ENCODE data around the gene SNX4. TPM values are rescaled to one million over a fixed set of nuclear protein-coding genes. Genes with fewer than 3 reads are reported as not detected.
"Not testable (repeated sequence)": the region's sequence is repeated elsewhere in the genome, so short reads cannot be mapped to it uniquely, and the experiment has no call there.

The SNX4 gene
- total and polyA plus RNA-seq, 4 experiments from 2014 or later = 23.0 to 28.6 (median 23.9) TPM

DNA sequence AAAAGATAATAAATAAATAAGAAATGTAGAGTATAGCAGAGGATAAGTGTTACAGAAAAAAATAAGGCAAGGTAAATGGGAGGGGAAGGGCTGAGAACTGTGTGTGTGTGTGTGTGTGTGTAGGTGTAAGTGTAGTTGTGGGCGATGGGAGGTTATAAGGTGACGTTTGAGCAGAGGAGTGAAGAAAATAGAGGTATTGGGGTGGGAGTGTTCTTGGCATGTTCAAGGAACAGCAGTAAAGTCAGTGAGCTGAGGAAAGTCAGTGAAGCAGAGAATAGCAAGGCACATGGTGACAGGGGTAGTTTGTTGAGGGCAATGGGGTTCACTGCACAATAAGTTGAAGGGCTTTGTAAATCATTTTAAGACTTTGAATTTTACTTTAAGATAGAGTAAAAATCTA, 113.9 kb downstream of the SNX4 start:
- DNase-seq = no peak
- H3K36me3 Mint-ChIP-seq = no peaks in the 10 kb centered on the region
- no peaks in the 10 kb centered on the region for H3K27me3 ChIP-seq (ENCODE audit: insufficient read depth, low read length)
- no peaks in the 10 kb centered on the region for H3K9me3 ChIP-seq (ENCODE audit: control insufficient read depth in 1 of 2, low read length in 2 of 2)
- ChIA-PET POLR2A (ENCODE audit: partially characterized antibody) (no interaction called here), CTCF (ENCODE audit: partially characterized antibody) (no interaction called here)
- H3K27ac Mint-ChIP-seq = peak overlapping the region in 1 of 7 donors; percentile 11
- no peak overlapping the region for H3K4me3 Mint-ChIP-seq
- H3K4me3 ChIP-seq (ENCODE audit: low read length in 2 of 2) = no peak overlapping the region
- H3K9me3 Mint-ChIP-seq = peaks cover 0 to 26% (median 11%) of the 10 kb centered on the region in 8 donors
- H3K27me3 Mint-ChIP-seq = peaks cover 15 to 19% of the 10 kb centered on the region in 2 donors
- peaks cover 0 to 3% (median under 1%) of the 10 kb centered on the region in 4 donors for H3K4me1 Mint-ChIP-seq
- H3K4me1 ChIP-seq (ENCODE audit: insufficient read depth, low read length) = no peaks in the 10 kb centered on the region
- no peak overlapping the region for H3K27ac ChIP-seq (ENCODE audit: low read depth, low read length)
- no peaks in the 10 kb centered on the region for H3K36me3 ChIP-seq (ENCODE audit: insufficient read depth, low read length)
- intact Hi-C loops (cut with micrococcal nuclease) = no loop called here

DNA sequence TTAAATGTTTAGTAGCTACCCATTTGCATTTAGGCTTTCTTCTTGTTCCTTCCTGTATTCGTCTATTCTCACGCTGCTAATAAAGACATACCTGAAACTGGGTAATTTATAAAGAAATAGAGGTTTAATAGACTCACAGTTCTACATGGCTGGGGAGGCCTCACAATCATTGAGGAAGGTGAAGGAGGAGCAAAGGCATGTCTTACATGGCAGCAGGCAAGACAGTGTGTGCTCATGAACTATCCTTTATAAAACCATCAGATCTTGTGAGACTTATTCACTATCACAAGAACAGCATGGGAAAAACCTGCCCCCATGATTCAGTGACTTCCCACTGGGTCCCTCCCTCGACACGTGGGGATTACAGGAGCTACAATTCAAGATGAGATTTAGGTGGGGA, 114.5 kb downstream of the SNX4 start:
- intact Hi-C loops (cut with micrococcal nuclease); DNase-seq; H3K36me3 Mint-ChIP-seq; CTCF ChIA-PET (ENCODE audit: partially characterized antibody); H3K4me1 ChIP-seq (ENCODE audit: insufficient read depth, low read length); H3K4me3 ChIP-seq (ENCODE audit: low read length in 2 of 2); H3K4me1 Mint-ChIP-seq; H3K27ac ChIP-seq (ENCODE audit: low read depth, low read length); H3K27me3 ChIP-seq (ENCODE audit: insufficient read depth, low read length); H3K36me3 ChIP-seq (ENCODE audit: insufficient read depth, low read length); H3K4me3 Mint-ChIP-seq; H3K9me3 ChIP-seq (ENCODE audit: control insufficient read depth in 1 of 2, low read length in 2 of 2); POLR2A ChIA-PET (ENCODE audit: partially characterized antibody): not testable (repeated sequence)
- H3K9me3 Mint-ChIP-seq = peaks cover 0 to 26% (median 11%) of the 10 kb centered on the region in 8 donors
- H3K27me3 Mint-ChIP-seq = peaks cover 12 to 16% of the 10 kb centered on the region in 2 donors
- peak overlapping the region in 1 of 7 donors; percentile 20 for H3K27ac Mint-ChIP-seq

DNA sequence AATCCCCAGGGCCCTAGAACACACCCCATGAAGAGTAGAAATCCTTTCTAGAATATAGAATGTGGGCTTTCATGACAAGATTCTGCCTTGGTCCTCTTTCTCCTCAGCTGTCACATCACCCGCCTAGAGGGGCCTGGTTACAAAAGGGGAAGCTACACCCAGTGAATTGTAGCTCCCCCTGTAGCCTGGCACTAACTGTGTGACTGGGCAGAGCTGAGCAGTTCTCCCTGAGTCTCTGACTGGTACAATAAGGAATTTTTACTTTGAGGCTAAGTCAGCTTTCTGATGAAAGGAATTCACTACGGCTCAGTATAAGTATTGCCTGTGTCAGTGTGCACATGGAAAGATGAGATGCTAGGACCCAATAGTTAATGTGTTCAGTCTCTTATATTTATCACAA, 116.2 kb downstream of the SNX4 start:
- no peaks in the 10 kb centered on the region for H3K4me1 ChIP-seq (ENCODE audit: insufficient read depth, low read length)
- CTCF ChIA-PET (ENCODE audit: partially characterized antibody) = no interaction called here
- Mint-ChIP-seq H3K9me3 (peaks cover 0 to 21% (median 10%) of the 10 kb centered on the region in 8 donors), H3K36me3 (no peaks in the 10 kb centered on the region), H3K27ac (no peak overlapping the region), H3K4me1 (peaks cover 0 to 3% (median under 1%) of the 10 kb centered on the region in 4 donors), H3K27me3 (peaks cover 2 to 9% of the 10 kb centered on the region in 2 donors), H3K4me3 (no peak overlapping the region)
- intact Hi-C loops (cut with micrococcal nuclease) = no loop called here
- POLR2A ChIA-PET (ENCODE audit: partially characterized antibody) = no interaction called here
- H3K27me3 ChIP-seq (ENCODE audit: insufficient read depth, low read length) = no peaks in the 10 kb centered on the region
- no peak overlapping the region for H3K4me3 ChIP-seq (ENCODE audit: low read length in 2 of 2)
- DNase-seq = no peak
- H3K9me3 ChIP-seq (ENCODE audit: control insufficient read depth in 1 of 2, low read length in 2 of 2) = no peaks in the 10 kb centered on the region
- no peaks in the 10 kb centered on the region for H3K36me3 ChIP-seq (ENCODE audit: insufficient read depth, low read length)
- H3K27ac ChIP-seq (ENCODE audit: low read depth, low read length) = no peak overlapping the region

DNA sequence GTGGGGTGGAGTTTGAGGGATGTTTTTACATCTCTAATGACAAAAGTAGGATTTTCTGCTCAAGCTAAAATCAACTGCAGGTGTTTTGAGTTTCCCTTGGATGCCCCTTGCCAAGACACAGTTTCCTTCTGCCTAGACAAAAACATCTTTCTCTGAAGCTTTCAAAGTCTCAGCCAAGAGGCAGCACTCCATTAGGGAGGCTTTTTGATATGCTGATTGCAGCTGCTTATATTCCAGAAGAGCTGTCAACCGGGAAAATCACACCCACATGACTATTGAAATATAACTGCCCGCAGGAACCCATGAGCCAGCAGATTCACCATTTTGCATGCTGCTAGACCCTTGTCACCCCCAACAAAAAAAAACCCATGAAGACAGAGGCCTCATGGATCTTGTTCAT, 117.4 kb downstream of the SNX4 start:
- H3K36me3 Mint-ChIP-seq = no peaks in the 10 kb centered on the region
- intact Hi-C loops (cut with micrococcal nuclease) = no loop called here
- POLR2A ChIA-PET (ENCODE audit: partially characterized antibody) = no interaction called here
- no peaks in the 10 kb centered on the region for H3K4me1 ChIP-seq (ENCODE audit: insufficient read depth, low read length)
- H3K27me3 Mint-ChIP-seq = peaks cover 2 to 13% of the 10 kb centered on the region in 2 donors
- peaks cover 0 to 3% (median under 1%) of the 10 kb centered on the region in 4 donors for H3K4me1 Mint-ChIP-seq
- CTCF ChIA-PET (ENCODE audit: partially characterized antibody) = no interaction called here
- no peak overlapping the region for H3K4me3 ChIP-seq (ENCODE audit: low read length in 2 of 2)
- no peak overlapping the region for H3K4me3 Mint-ChIP-seq
- no peaks in the 10 kb centered on the region for H3K27me3 ChIP-seq (ENCODE audit: insufficient read depth, low read length)
- H3K27ac ChIP-seq (ENCODE audit: low read depth, low read length) = no peak overlapping the region
- no peaks in the 10 kb centered on the region for H3K9me3 ChIP-seq (ENCODE audit: control insufficient read depth in 1 of 2, low read length in 2 of 2)
- peaks cover 0 to 21% (median 10%) of the 10 kb centered on the region in 8 donors for H3K9me3 Mint-ChIP-seq
- no peaks in the 10 kb centered on the region for H3K36me3 ChIP-seq (ENCODE audit: insufficient read depth, low read length)
- DNase-seq = no peak
- H3K27ac Mint-ChIP-seq = no peak overlapping the region

DNA sequence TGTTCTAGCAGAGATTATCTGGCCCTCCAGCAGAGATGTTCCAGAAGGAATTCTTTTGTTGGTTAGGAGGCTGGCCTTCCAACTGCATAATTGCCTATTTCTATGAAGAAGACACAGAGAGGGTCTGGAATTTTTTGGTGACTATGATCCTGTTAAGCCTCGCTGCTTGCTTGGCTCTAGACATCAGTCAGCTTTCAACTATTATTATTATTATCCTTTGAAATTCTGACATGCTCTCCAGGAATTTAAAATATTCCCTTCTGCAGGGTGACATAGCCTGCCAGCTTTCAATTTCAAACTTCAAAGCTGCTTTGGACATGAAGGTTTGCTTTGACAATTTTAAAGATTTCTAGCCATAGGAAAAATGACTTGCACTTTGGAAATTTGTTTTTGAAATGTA, 118.6 kb downstream of the SNX4 start:
- Histone ChIP-seq H3K4me3 (ENCODE audit: low read length in 2 of 2) (no peak overlapping the region), H3K27ac (ENCODE audit: low read depth, low read length) (no peak overlapping the region), H3K9me3 (ENCODE audit: control insufficient read depth in 1 of 2, low read length in 2 of 2) (no peaks in the 10 kb centered on the region), H3K4me1 (ENCODE audit: insufficient read depth, low read length) (no peaks in the 10 kb centered on the region), H3K27me3 (ENCODE audit: insufficient read depth, low read length) (no peaks in the 10 kb centered on the region), H3K36me3 (ENCODE audit: insufficient read depth, low read length) (no peaks in the 10 kb centered on the region)
- H3K4me1 Mint-ChIP-seq = peaks cover 0 to 3% (median under 1%) of the 10 kb centered on the region in 4 donors
- H3K4me3 Mint-ChIP-seq = no peak overlapping the region
- ChIA-PET CTCF (ENCODE audit: partially characterized antibody) (no interaction called here), POLR2A (ENCODE audit: partially characterized antibody) (no interaction called here)
- intact Hi-C loops (cut with micrococcal nuclease) = no loop called here
- H3K36me3 Mint-ChIP-seq = no peaks in the 10 kb centered on the region
- peaks cover 0 to 20% (median 10%) of the 10 kb centered on the region in 8 donors for H3K9me3 Mint-ChIP-seq
- no peak for DNase-seq
- peaks cover 2 to 12% of the 10 kb centered on the region in 2 donors for H3K27me3 Mint-ChIP-seq
- H3K27ac Mint-ChIP-seq = no peak overlapping the region

DNA sequence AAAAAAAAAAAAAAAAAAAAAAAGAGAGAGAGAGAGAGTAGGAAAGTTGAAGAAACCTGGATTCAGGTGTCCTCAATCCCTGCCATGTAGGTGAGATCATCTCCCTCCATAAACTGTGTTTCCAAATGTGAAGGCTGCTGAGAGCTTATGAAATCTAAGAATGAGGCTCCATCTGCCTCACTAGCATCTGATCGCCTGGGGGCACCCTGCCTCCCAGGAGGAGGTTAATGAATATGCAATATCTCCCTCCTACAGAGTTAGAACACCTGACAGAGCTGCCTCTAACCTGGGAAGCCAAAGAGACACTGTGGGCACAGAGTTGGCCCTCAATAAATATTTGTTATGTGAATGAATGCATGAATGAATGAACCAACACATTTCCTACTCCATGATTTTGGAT, 121.0 kb downstream of the SNX4 start:
- no peak for DNase-seq
- Histone ChIP-seq H3K36me3 (ENCODE audit: insufficient read depth, low read length) (no peaks in the 10 kb centered on the region), H3K27me3 (ENCODE audit: insufficient read depth, low read length) (no peaks in the 10 kb centered on the region), H3K4me3 (ENCODE audit: low read length in 2 of 2) (no peak overlapping the region), H3K9me3 (ENCODE audit: control insufficient read depth in 1 of 2, low read length in 2 of 2) (no peaks in the 10 kb centered on the region), H3K27ac (ENCODE audit: low read depth, low read length) (no peak overlapping the region), H3K4me1 (ENCODE audit: insufficient read depth, low read length) (no peaks in the 10 kb centered on the region)
- Mint-ChIP-seq H3K27ac (no peak overlapping the region), H3K9me3 (peaks cover 0 to 3% (median 0%) of the 10 kb centered on the region in 8 donors), H3K4me3 (no peak overlapping the region), H3K4me1 (no peaks in the 10 kb centered on the region), H3K36me3 (no peaks in the 10 kb centered on the region), H3K27me3 (peaks cover 6% of the 10 kb centered on the region in 2 donors)
- POLR2A ChIA-PET (ENCODE audit: partially characterized antibody) = no interaction called here
- intact Hi-C loops (cut with micrococcal nuclease) = no loop called here
- CTCF ChIA-PET (ENCODE audit: partially characterized antibody) = no interaction called here

Other genes starting within 250 kb of the SNX4 start
- 10 to 100 TPM; 60.6 to 61.4 TPM for gene ZNF148, start 144.9 kb downstream of the SNX4 start, total RNA-seq
- 10 to 100 TPM; 66.6 to 74.7 TPM for gene ZNF148, start 144.9 kb downstream of the SNX4 start, polyA plus RNA-seq
- 10 to 100 TPM; 13.9 to 14.7 TPM for gene OSBPL11, start 75.3 kb upstream of the SNX4 start, total RNA-seq
- gene OSBPL11, start 75.3 kb upstream of the SNX4 start, polyA plus RNA-seq = 1 to 10 TPM; 6.7 to 8.2 TPM

All from CD4-positive, alpha-beta memory T cell (primary cell).